Right ventricle myocardium superior (tissue), 1 donor: Measurements from ENCODE around the gene TMEM161B. TPM values are rescaled to one million over a fixed set of nuclear protein-coding genes. Genes with fewer than 3 reads are reported as not detected.
"Not testable (repeated sequence)": the region's sequence is repeated elsewhere in the genome, so short reads cannot be mapped to it uniquely, and the experiment has no call there.

Experiments
- ATAC-seq: fragments of 200-7000 bp; cut with Tn5 transposase; one replicate; pipeline ENCODE4 v1.9.1; 2020; ENCODE audit warnings: mild to moderate bottlenecking; ENCODE audit not compliant: poor library complexity
- DNase-seq: peaks from one replicate; pipeline ENCODE4 v3.0.0-alpha.2; 2020
- intact Hi-C: fragments of 100-400 bp; cut with DNase I; formaldehyde crosslinking; loops from one replicate; pipeline ENCODE4 v1.11.2; 2022
- long read RNA-seq: library from polyadenylated mRNA; unstranded; transcript quantifications from one replicate; pipeline ENCODE4 v2.0.0, GENCODE V29; 2021
- total RNA-seq: library from RNA; stranded (reverse); fragmentation: NEBNext Ultra II Directional; extraction: Animal tissue kit (Norgen Biotek cat#: 25700); gene quantifications from one replicate; pipeline ENCODE4 v1.2.1, GENCODE V29; 2021
- donor health status: DM: no; HTN: yes; CAD: no; lungs with severe emphysema.

Gene TMEM161B
- 9.4 TPM for total RNA-seq
- long read RNA-seq, transcript TMEM161B-201 (12 exons, 2,594 nt) = major isoform, 12 of 24 reads
- long read RNA-seq, partial matches to known transcripts = 1 of 24 reads
- long read RNA-seq, other reads (novel, unspliced or antisense) = 11 of 24 reads

DNA sequence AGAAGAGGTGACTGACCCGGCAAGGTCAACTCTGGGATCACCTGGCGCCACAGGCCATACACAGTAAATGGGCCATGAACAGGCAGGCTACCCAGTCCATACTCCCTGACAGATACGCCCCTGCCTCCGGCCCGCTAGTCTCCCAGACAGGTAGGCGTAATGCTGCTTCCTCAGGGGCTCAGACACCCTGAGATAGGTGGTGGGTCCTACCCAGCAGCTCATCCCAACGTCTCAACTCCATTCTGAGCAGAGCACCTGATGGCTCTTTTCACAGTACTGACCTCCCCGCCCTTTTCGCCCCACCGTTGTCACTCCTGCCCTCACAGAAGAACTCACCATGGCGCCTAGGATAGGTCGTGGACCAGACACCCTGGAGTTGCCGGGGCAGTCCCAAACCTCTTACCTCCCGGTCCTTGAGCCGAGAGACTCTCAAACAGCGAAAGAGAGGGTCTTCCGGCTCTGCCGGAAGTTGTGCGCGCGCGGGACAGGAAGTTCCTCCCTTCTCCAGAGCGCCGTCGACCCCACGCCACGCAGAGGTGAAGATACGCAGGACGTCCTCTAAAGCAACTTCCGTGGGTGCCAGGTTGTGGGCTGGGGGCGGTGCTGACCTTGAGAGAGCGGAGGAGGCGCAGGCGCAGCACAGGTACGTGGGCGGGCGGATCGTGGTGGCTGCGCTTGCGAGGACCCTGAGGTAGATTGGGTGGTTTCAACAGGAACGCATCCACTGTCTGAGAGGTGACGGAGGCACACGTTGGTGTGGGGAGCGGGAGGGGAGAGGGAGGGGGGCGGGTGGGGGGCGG, at the start of gene TMEM161B:
Gene TMEM161B, minus strand, starts transcription at position 461 of the 800 bp plus-strand sequence. Its CDS starts 122 bp downstream, at position 339.
- intact Hi-C loops = no loop called here
- peak; percentile 95 for DNase-seq
- peak; percentile 99 for ATAC-seq

DNA sequence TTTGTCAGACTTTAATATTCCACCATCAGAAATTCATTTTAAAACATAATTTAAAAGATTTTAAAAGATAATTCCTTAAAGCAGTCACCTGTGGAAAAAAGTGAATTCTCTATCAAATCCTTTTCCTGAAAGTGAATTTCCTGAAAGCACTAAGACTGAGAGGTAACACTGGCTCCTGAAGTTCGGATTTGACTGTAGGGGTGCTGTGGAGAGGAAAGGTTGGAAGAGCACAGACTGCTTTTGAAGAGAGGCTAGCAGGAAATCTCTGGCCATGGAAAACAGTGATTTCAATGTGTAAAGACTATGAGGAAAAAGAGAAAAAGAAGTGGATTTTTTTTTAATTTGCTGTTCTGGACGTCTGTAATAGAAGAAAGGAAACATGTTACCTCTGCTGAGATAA, 35.7 kb upstream of the TMEM161B start:
- intact Hi-C loops = no loop called here
- no peak for DNase-seq
- ATAC-seq = no peak

DNA sequence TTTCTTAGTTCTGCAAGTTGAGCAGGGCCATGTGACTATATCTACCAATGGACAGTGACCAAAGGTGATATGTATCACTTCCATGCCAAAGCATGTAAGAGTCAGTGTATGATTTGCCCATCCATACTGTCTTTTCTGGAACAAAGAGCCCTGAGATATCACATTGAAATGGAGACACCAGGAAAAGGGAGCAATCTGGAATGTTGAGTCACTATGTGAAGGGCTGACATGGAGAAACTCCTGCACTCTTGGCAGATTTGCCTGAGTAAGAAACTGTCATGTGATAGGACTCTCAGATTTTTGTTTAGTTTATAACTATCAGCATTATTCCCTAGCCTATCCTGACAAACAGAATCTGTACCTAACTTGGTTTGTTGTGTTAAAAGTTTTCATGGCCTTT, 29.8 kb upstream of the TMEM161B start:
- ATAC-seq = no peak
- DNase-seq = no peak
- intact Hi-C loops = no loop called here

DNA sequence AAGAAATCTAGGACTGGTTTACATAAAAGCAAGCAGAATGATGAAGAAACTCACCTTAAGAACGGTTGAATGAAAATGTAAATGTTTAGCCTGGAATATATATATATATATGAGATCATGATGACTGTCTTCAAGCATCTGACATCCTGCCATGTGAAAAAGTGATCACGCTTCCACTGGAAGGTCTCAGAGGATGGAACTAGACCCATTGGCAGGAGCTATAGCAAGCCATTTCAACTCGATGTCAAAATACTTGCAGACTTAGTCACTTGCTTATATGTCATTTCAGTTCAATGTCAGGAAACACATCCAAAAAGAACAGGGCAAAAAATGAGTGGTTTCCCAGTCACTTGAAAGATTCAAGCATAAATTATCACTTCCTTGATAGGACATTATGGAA, 22.2 kb upstream of the TMEM161B start:
- ATAC-seq (no peak), DNase-seq (no peak)
- intact Hi-C loops = no loop called here

DNA sequence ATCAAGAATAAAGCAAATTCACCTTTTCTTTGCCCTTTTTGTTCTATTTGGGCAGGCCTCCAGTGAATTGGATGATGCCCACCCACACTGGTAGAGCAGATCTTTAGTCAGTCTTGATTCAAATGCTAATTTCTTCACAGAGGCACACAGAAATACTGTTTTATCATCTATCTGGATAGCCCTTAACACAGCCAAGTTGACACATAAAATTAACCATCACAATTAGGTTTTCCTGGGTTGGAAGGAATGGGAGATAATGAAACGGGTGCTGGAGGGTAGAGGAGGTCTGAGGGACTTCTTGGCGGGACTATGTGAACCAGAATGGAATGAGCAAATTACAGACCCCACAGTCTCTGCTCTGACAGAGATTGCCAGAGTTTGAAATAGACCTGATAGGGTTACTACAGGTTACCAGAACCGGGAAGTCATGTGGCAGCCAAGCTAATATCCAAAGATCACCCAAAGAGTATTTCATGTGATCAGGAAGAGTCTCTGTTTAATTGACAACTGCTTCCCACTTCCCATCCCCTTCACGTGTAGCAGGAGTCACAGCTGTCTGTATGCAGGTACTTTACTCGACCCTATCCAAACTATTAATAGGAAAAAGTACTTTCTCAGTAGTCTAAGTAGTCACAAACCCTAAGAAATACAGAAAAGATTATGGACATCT, 20.0 kb upstream of the TMEM161B start:
- no peak for DNase-seq
- intact Hi-C loops = no loop called here
- ATAC-seq = no peak

DNA sequence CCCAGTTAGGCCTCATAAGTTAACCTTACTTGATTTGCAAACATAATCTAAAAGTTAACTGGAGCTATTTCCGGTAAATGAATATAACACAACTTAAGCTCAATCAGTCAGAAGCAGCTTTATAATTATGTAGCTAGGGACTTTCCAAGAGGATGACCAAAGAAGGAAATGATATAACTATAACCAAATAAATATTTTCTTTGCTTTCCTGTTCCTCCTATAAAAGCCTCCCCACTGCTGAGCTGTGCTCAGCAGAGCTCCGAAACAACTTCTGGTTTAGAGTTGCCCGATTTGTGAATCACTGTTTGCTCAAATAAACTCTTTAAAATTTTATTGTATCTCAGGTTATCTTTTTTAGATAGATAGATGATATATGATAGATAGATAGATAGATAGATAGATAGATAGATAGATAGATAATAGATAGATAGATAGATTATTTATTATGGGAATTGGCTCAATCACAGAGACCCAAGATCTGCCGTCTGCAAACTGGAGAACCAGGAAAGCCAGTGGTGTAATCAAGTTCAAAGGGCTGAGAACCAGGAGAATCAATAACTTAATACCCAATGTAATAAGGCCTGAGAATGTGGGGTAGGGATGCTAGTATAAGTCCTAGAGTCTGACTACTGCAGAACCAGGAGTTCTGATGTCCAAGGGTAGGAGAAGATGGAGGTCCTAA, 19.3 kb upstream of the TMEM161B start:
- no peak for ATAC-seq
- intact Hi-C loops = no loop called here
- no peak for DNase-seq

DNA sequence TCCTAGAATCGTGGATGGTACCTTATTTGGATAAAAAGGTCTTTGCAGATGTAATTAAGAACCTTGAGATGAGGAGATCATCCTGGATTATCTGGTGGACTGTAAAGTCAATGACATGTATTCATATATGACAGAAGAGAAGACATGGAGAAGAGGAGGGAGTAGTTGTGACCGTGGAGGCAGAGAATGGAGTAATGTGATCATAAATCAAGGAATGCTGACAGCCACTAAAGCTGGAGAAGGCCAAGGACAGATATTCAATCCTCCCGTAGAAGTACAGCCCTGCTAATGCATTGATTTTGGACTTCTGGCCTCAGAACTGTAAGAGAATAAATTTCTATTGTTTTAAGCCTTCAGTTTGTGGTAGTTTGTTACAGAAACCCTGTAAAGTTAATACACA, 18.7 kb upstream of the TMEM161B start:
- no peak for DNase-seq
- intact Hi-C loops = no loop called here
- ATAC-seq = no peak

DNA sequence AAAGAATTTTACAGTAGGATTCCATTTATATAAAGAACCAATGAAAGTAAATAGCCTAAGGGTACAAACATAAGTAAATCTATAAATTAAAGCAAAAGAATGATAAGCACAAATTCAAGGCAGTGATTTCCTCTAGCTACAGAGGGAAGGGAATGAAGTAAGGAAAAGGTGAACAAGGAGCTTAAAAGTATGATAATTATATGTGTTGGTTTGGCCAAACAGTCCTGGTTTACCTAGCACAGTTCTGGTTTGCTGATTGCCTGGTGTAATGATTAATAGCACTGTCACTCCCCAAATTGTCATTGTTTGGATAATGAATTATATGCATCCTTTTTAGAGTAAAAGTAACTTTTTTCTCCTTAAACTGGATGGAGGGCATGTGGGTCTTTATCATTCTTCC, 15.0 kb upstream of the TMEM161B start:
- intact Hi-C loops = no loop called here
- DNase-seq (no peak), ATAC-seq (no peak)

DNA sequence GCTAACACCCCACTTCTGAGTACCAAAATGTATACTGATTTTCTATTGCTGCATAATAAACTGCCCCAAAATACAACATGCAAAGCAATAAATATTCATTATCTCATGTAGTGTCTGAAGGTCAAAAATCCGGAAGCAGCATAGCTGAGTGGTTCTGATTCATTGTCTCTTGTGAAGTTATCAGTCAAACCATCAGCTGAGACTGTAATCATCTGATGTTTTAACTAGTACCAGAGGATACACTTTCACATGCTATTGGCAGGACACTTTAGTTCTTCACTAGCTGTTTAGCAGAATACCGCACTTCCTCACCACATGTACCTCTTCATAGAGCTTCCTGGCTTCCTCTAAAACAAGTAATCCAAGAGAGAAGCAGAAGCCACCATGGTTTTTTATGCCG, 12.7 kb upstream of the TMEM161B start:
- ATAC-seq (no peak), DNase-seq (no peak)
- intact Hi-C loops = no loop called here

DNA sequence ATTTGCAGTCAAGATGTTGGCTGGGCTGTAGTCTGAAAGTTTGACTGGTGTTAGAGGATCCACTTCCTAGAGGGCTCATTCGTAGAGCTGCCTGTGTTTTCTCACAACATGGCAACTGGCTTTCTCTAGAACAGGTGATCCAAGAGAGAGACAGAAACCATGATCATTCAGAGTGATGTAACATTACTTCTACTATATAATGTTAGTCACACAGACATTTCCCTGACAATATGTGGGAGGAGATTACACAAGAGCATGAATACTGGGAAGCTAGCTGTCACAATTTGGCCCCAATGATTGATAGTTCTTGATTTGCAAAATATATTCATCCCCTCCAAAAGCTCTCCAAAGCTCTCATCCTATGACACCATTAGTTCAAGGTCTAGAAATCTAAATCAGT, 10.9 kb upstream of the TMEM161B start:
- intact Hi-C loops = no loop called here
- ATAC-seq (no peak), DNase-seq (no peak)

DNA sequence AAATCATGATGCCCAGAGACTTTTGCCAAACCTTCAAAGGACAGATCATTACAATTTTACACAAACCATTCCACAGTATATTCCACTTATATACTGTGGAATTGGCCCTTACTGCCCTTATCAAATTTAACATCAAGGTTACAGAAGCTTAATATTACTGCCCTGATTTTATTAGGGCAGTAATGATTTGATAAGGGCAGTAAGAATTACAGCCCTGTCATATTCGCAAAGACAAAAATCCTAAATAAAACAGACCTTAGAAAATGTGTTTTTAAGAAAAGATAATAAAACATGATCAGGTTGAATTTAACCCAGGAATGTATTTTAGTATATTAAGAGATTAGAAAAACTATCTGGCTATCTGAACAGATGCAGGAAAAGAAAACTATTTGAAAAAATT, 7.7 kb upstream of the TMEM161B start:
- intact Hi-C loops = no loop called here
- ATAC-seq = no peak

DNA sequence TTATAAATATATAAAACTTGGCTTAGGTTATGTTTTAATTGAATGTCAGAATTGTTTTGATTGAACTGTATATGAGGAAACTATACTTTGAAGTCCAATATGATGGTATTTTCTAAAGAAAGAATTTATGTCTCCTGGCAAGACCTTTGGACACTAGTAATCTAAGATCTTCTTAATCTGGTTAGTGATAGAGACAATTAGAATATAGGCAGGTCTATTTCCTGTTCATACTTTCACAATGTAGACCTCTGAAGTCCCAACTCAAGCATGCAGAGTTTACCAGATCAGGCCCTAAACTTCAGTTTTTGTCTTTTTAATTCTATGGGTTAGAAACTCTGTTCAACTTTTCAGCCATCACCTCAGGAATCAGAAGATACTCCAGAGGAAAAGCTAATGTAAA, 6.9 kb upstream of the TMEM161B start:
- ATAC-seq = no peak
- DNase-seq = no peak
- intact Hi-C loops = no loop called here

More for the DNA sequence above, 7.7 kb upstream of the TMEM161B start:
- DNase-seq = no peak

DNA sequence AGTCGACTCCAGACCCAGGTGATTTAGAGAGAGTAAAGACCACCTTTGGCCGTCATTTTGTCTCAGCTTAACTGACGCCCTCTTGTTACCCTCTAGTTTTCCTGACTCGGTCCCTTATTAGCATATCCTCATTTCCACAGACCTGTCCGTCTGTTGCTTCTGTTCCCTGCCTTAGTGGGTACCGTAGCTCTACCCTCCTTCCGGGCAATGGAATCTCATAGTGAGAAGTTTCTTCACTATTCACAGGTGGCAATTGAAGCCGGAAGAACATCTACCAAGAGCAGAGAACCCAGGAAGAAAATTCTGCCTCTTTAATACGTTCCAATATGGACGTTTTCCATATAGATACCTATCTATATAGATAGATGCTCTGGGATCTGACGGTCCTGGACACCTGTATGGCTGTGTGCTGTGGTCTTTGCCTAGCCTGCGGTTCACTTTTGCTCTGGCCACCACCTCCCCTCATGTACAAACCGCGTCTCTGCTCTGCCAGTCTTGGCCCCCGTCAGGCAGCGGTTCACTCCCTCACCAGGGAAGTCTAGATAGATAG, 652 bp upstream of the TMEM161B start:
- intact Hi-C loops = no loop called here
- no peak for DNase-seq
- peak; percentile 43 for ATAC-seq

DNA sequence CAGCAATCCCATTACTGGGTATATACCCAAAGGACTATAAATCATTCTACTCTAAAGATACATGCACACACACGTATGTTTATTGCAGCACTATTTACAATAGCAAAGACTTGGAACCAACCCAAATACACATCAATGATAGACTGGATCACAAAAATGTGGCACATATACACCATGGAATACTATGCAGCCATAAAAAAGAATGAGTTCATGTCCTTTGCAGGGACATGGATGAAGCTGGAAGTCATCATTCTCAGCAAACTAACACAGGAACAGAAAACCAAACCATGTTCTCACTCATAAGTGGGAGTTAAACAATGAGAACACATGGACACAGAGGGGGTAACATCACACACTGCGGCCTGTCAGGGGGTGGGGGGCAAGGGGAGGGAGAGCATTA, 4.1 kb downstream of the TMEM161B start:
- ATAC-seq, intact Hi-C loops, DNase-seq: not testable (repeated sequence)

DNA sequence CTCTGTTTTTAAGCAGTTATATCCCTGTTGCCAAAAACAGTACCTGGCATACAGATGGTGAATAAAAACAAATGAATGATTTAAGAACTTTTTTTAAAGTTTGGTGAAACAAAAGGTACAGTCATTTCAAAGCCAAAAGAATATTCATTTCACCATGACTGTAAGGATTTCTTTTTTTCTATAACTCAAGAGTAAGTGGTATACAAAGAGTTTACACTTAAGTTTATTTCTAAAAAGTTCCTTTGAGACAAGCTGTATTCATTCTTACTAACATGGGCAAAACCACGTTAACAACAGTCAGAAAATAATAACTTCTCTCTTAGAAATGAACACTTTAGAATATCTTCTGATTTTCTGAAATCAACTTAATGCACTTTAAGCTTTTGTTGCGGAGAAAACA, 5.3 kb downstream of the TMEM161B start:
- DNase-seq (no peak), ATAC-seq (no peak)
- intact Hi-C loops = no loop called here

DNA sequence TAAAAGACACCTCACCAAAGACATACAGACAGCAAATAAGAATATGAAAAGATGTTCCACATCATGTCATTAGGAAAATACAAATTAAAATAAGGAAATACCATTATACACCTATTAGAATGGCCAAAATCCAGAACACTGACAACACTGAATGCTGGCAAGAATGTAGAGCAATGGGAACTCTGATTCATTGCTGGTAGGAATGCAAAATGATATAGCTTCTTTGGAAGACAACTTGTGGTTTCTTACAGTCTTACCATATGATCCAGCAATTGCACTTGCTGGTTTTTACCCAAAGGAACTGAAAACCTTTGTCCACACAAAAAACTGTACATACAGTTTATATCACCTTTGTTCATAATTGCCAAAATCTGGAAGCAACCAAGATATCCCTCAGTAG, 6.5 kb downstream of the TMEM161B start:
- DNase-seq (no peak), ATAC-seq (no peak)
- intact Hi-C loops = no loop called here

DNA sequence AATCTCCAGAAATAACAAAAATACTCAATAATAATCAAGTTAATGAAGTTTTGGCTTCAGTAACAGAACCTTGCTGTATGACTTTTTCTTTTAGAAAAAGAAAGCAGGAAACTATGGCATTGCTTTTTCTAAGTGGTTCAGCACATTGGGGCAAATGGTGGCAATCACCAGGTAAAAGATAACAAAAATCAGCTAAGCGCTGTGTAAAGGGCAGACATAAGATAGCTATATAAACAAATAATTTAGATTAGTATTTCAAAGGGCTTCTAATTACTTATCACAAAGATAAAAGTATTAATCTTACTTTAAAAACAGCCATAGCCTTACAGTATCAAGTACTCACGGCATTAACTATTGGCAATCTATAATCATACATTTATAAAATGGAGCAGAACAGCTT, 10.0 kb downstream of the TMEM161B start:
- intact Hi-C loops = loop anchor here (10.0 kb wide), 1 partner anchor 114 kb away; no protein-coding TSS in a partner anchor
- no peak for DNase-seq
- ATAC-seq = no peak

DNA sequence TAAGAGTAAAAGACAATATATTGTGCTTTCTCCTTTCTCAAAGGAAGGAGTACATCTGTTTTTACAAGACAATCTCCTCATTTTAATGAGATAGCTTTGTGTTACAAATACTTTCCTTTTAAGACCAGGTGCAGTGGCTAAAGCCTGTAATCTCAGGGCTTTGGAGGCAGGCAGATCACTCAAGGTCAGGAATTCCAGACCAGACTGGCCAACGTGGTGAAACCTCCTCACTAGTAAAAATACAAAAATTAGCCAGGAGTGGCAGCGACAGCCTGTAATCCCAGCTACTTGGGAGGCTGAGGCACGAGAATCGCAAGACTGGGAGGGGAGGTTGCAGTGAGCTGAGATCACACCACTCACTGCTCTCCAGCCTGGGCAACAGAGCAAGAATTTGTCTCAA, 11.8 kb downstream of the TMEM161B start:
- intact Hi-C loops = loop anchor here (10.0 kb wide), 1 partner anchor 112 kb away; no protein-coding TSS in a partner anchor
- DNase-seq = no peak
- no peak for ATAC-seq

DNA sequence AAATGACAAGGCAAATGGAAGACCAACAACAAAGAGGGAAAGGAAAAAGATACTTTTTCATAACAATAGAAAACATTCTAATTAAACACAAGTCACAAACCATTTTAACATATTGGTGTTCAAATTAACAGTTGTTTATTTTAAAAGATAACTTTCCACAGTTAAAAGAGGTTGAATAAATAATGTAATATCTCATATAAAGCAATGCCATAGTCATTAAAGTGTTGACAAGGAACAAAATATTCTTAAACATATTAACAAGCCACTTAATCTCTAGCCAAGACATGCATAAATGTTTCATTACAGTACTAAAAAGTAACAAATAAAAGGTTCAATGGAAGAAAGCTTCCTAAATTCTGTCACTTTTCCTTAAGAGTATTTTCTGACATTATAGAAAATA, 12.6 kb downstream of the TMEM161B start:
- no peak for ATAC-seq
- no peak for DNase-seq
- intact Hi-C loops = loop anchor here (10.0 kb wide), 1 partner anchor 111 kb away; no protein-coding TSS in a partner anchor
